SU-DHL-6 (cell line): ENCODE data around the gene PCOLCE2.

ENCODE experiments used
- H2AFZ ChIP-seq: fragments of 200-600 bp; sonication (generic); 2 replicates; pipeline ENCODE4 v1.6.1; 2014; ENCODE audit warnings: low read depth, mild to moderate bottlenecking, moderate library complexity, mixed read lengths, antibody characterized with exemption, low read length; ENCODE audit not compliant: severe bottlenecking
- H3F3A ChIP-seq: fragments of 200-600 bp; shearing (Covaris generic); 2 replicates; pipeline ENCODE4 v1.6.0; 2016; ENCODE audit warnings: antibody characterized with exemption, mild to moderate bottlenecking; ENCODE audit not compliant: insufficient read depth
- H3K27ac ChIP-seq: fragments of 200-600 bp; sonication (generic); 2 replicates; pipeline ENCODE4 v1.5.1; 2016; ENCODE audit warnings: low read depth, mild to moderate bottlenecking, low read length, moderate library complexity, mixed read lengths
- H3K27me3 ChIP-seq: fragments of 200-600 bp; sonication (generic), shearing (Covaris generic); 2 replicates; pipeline ENCODE4 v1.6.0; 2014; ENCODE audit warnings: mild to moderate bottlenecking, low read length
- H3K36me3 ChIP-seq: fragments of 200-600 bp; sonication (generic); 2 replicates; pipeline ENCODE4 v1.6.1; 2014; ENCODE audit warnings: mild to moderate bottlenecking, low read length, mixed read lengths
- H3K4me2 ChIP-seq: fragments of 300-600, 200-600 bp; shearing (Covaris generic), sonication (generic); 2 replicates; pipeline ENCODE4 v1.6.0; 2014; ENCODE audit warnings: low read length, low read depth, mild to moderate bottlenecking; ENCODE audit not compliant: poor library complexity, severe bottlenecking
- H3K4me3 ChIP-seq: fragments of 200-600 bp; sonication (generic); 2 replicates; pipeline ENCODE4 v1.5.1; 2014; ENCODE audit warnings: antibody characterized with exemption, low read length, mild to moderate bottlenecking, mixed read lengths; ENCODE audit not compliant: insufficient read depth, poor library complexity, severe bottlenecking
- H3K79me2 ChIP-seq: fragments of 200-600 bp; sonication (generic); 2 replicates; pipeline ENCODE4 v1.6.1; 2014; ENCODE audit warnings: mild to moderate bottlenecking, low read length, moderate library complexity; ENCODE audit not compliant: insufficient read depth
- H3K9ac ChIP-seq: fragments of 200-600 bp; sonication (generic); 2 replicates; pipeline ENCODE4 v1.7.0; 2014; ENCODE audit warnings: mild to moderate bottlenecking, low read length
- H3K9me2 ChIP-seq: fragments of 200-600 bp; sonication (generic); replicated peaks from 2 replicates; pipeline ENCODE4 v1.6.1; 2014; ENCODE audit warnings: low read length; ENCODE audit not compliant: insufficient read depth
- H3K9me3 ChIP-seq: fragments of 200-600 bp; sonication (generic); 2 replicates; pipeline ENCODE4 v1.6.1; 2014; ENCODE audit warnings: low read length, mixed read lengths; ENCODE audit not compliant: insufficient read depth
- H4K20me1 ChIP-seq: fragments of 200-600 bp; sonication (generic); 2 replicates; pipeline ENCODE4 v1.6.1; 2014; ENCODE audit warnings: low read depth, mild to moderate bottlenecking, antibody characterized with exemption, low read length, moderate library complexity, mixed read lengths
- EZH2phosphoT487 ChIP-seq: fragments of 200-600 bp; sonication (generic), shearing (Covaris generic); conservative IDR thresholded peaks from 2 replicates; pipeline ENCODE4 v1.6.1; 2018; ENCODE audit warnings: mild to moderate bottlenecking, antibody characterized with exemption, low read length, moderate library complexity, mixed read lengths
- TF ChIP-seq, protein P1 (sequence below): fragments of 200-600 bp; sonication (generic); IDR thresholded peaks from one replicate; pipeline ENCODE4 v1.5.1; 2017; ENCODE audit warnings: antibody characterized with exemption, mild to moderate bottlenecking, low read length, moderate library complexity; ENCODE audit not compliant: insufficient read depth, poor library complexity, severe bottlenecking

The PCOLCE2 gene

DNA sequence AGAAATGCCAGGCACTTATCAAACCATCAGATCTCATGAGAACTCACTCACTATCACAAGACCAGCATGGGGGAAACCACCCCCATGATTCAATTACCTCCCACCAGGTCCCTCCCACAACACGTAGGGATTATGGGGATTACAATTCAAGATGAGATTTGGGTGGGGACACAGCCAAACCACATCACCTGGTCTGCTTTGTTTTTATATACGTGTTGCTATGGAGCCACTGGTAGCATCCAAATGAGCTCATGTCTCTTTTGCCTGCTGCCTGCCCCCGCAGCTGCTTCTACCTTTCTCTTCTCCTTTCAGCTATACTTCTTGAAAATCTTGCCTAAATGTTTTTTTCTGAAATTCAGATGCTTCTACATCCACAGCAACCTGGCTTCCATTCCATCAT, 26.8 kb upstream of the PCOLCE2 start:
- Histone ChIP-seq H3K79me2 (no peaks in the 10 kb centered on the region), H3K27me3 (no peaks in the 10 kb centered on the region), H3K4me3 (no peak overlapping the region), H2AFZ (no peak overlapping the region), H3K9me2 (no peaks in the 10 kb centered on the region), H3K27ac (no peak overlapping the region), H3K9me3 (no peaks in the 10 kb centered on the region), H3K9ac (no peak overlapping the region), H3K4me2 (no peak overlapping the region), H4K20me1 (no peaks in the 10 kb centered on the region), H3K36me3 (no peaks in the 10 kb centered on the region), H3F3A (no peaks in the 10 kb centered on the region)
- no peak for TF ChIP-seq EZH2phosphoT487
- TF ChIP-seq, protein P1, sequence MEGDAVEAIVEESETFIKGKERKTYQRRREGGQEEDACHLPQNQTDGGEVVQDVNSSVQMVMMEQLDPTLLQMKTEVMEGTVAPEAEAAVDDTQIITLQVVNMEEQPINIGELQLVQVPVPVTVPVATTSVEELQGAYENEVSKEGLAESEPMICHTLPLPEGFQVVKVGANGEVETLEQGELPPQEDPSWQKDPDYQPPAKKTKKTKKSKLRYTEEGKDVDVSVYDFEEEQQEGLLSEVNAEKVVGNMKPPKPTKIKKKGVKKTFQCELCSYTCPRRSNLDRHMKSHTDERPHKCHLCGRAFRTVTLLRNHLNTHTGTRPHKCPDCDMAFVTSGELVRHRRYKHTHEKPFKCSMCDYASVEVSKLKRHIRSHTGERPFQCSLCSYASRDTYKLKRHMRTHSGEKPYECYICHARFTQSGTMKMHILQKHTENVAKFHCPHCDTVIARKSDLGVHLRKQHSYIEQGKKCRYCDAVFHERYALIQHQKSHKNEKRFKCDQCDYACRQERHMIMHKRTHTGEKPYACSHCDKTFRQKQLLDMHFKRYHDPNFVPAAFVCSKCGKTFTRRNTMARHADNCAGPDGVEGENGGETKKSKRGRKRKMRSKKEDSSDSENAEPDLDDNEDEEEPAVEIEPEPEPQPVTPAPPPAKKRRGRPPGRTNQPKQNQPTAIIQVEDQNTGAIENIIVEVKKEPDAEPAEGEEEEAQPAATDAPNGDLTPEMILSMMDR = no peak

- no peaks in the 10 kb centered on the region for H3K79me2 ChIP-seq
- TF ChIP-seq, protein P1 = no peak
- TF ChIP-seq EZH2phosphoT487 = no peak
- no peak overlapping the region for H3K4me3 ChIP-seq
- H3F3A ChIP-seq = no peaks in the 10 kb centered on the region
- H3K9me3 ChIP-seq = no peaks in the 10 kb centered on the region
- no peaks in the 10 kb centered on the region for H3K27me3 ChIP-seq
- no peaks in the 10 kb centered on the region for H3K36me3 ChIP-seq
- no peak overlapping the region for H2AFZ ChIP-seq
- H3K9ac ChIP-seq = no peak overlapping the region
- no peak overlapping the region for H3K27ac ChIP-seq
- no peaks in the 10 kb centered on the region for H3K9me2 ChIP-seq
- no peak overlapping the region for H3K4me2 ChIP-seq
- H4K20me1 ChIP-seq = no peaks in the 10 kb centered on the region
Observed at GRCh38 chr3:142914286-142914811, 25.5 kb upstream of the PCOLCE2 start.

DNA sequence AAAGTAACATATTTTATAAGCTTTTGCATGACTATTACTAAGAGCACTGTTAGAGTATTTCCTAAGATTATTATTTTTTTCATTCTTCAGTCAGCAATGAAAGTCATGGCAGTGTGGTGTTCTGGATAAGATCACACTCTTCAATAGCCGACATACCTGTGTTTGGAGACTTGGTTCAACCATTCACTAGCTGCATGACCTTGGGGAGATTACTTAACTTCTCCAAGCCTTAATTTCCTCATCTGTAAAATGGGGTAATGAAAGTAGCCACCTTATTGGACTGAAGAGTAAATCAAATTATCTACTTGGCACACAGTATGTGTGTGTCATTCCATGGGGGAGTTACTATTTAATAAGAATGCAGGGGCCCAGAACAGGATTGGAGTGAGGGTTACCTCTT, 24.5 kb upstream of the PCOLCE2 start:
- no peak overlapping the region for H3K4me3 ChIP-seq
- H3K4me2 ChIP-seq = no peak overlapping the region
- H3K9ac ChIP-seq = no peak overlapping the region
- H4K20me1 ChIP-seq = no peaks in the 10 kb centered on the region
- no peak overlapping the region for H3K27ac ChIP-seq
- no peak overlapping the region for H2AFZ ChIP-seq
- H3K9me2 ChIP-seq = no peaks in the 10 kb centered on the region
- TF ChIP-seq EZH2phosphoT487 = no peak
- TF ChIP-seq, protein P1 = no peak
- no peaks in the 10 kb centered on the region for H3K27me3 ChIP-seq
- H3K36me3 ChIP-seq = no peaks in the 10 kb centered on the region
- no peaks in the 10 kb centered on the region for H3K9me3 ChIP-seq
- H3K79me2 ChIP-seq = no peaks in the 10 kb centered on the region
- no peaks in the 10 kb centered on the region for H3F3A ChIP-seq
